H9 (cell line): ENCODE data around the gene ADGRL3. TPM values are rescaled to one million over a fixed set of nuclear protein-coding genes. Genes with fewer than 3 reads are reported as not detected.

ENCODE experiments used
- DNase-seq: peaks from one replicate; pipeline ENCODE4 v3.0.0-alpha.2; 2017
- H2AFZ ChIP-seq: one replicate; pipeline ENCODE4 v1.6.1; 2013; ENCODE audit warnings: mild to moderate bottlenecking, low read length, control low read depth, moderate library complexity
- H2AK5ac ChIP-seq: 2 replicates; pipeline ENCODE4 v1.6.1; 2013; ENCODE audit warnings: low read length, control low read depth, mixed read lengths; ENCODE audit not compliant: insufficient read length
- H2BK120ac ChIP-seq: one replicate; pipeline ENCODE4 v1.6.1; 2013; ENCODE audit warnings: low read depth, mild to moderate bottlenecking, low read length, control low read depth, inconsistent platforms; ENCODE audit not compliant: poor library complexity, severe bottlenecking
- H2BK12ac ChIP-seq: 2 replicates; pipeline ENCODE4 v1.6.1; 2013; ENCODE audit warnings: low read length, control low read depth, mixed read lengths, low read depth; ENCODE audit not compliant: insufficient read length
- H2BK15ac ChIP-seq: 2 replicates; pipeline ENCODE4 v1.6.1; 2013; ENCODE audit warnings: low read depth, low read length, control low read depth
- H2BK20ac ChIP-seq: one replicate; pipeline ENCODE4 v1.6.1; 2013; ENCODE audit warnings: low read depth, mild to moderate bottlenecking, low read length, control low read depth, inconsistent platforms; ENCODE audit not compliant: poor library complexity, severe bottlenecking
- H2BK5ac ChIP-seq: 2 replicates; pipeline ENCODE4 v1.6.1; 2013; ENCODE audit warnings: low read length, control low read depth, mixed read lengths; ENCODE audit not compliant: insufficient read length
- H3K14ac ChIP-seq: 2 replicates; pipeline ENCODE4 v1.6.1; 2013; ENCODE audit warnings: low read length, control low read depth; ENCODE audit not compliant: insufficient read depth
- H3K18ac ChIP-seq: 2 replicates; pipeline ENCODE4 v1.6.1; 2013; ENCODE audit warnings: low read depth, mild to moderate bottlenecking, mixed read lengths, low read length, control low read depth; ENCODE audit not compliant: insufficient read length
- H3K23ac ChIP-seq: 2 replicates; pipeline ENCODE4 v1.6.1; 2013; ENCODE audit warnings: low read length, control low read depth, mixed read lengths, low read depth; ENCODE audit not compliant: insufficient read length
- H3K23me2 ChIP-seq: 2 replicates; pipeline ENCODE4 v1.6.1; 2013; ENCODE audit warnings: low read depth, mild to moderate bottlenecking, mixed read lengths, low read length, control low read depth; ENCODE audit not compliant: insufficient read length, poor library complexity, severe bottlenecking
- H3K27ac ChIP-seq: 2 replicates; pipeline ENCODE4 v1.5.1; 2013; ENCODE audit warnings: low read length, control low read depth, mixed read lengths, low read depth; ENCODE audit not compliant: insufficient read length
- H3K27me3 ChIP-seq: 2 replicates; pipeline ENCODE4 v1.6.1; 2013; ENCODE audit warnings: low read length, control low read depth, inconsistent platforms; ENCODE audit not compliant: insufficient read depth
- H3K4ac ChIP-seq: 2 replicates; pipeline ENCODE4 v1.6.1; 2013; ENCODE audit warnings: low read depth, mild to moderate bottlenecking, control low read depth, inconsistent platforms, low read length, moderate library complexity
- H3K4me1 ChIP-seq: 2 replicates; pipeline ENCODE4 v1.6.1; 2013; ENCODE audit warnings: low read length, control low read depth, inconsistent platforms; ENCODE audit not compliant: insufficient read depth
- H3K4me2 ChIP-seq: 2 replicates; pipeline ENCODE4 v1.6.1; 2013; ENCODE audit warnings: low read length, control low read depth, mixed read lengths; ENCODE audit not compliant: insufficient read length, insufficient read depth
- H3K56ac ChIP-seq: 2 replicates; pipeline ENCODE4 v1.6.1; 2013; ENCODE audit warnings: low read depth, mild to moderate bottlenecking, mixed read lengths, low read length, control low read depth; ENCODE audit not compliant: insufficient read length
- H3K79me1 ChIP-seq: 2 replicates; pipeline ENCODE4 v1.6.1; 2013; ENCODE audit warnings: low read depth, mild to moderate bottlenecking, moderate library complexity, low read length, control low read depth, inconsistent platforms; ENCODE audit not compliant: insufficient read depth, poor library complexity, severe bottlenecking
- H3K79me2 ChIP-seq: 2 replicates; pipeline ENCODE4 v1.6.1; 2013; ENCODE audit warnings: low read length, control low read depth, inconsistent platforms; ENCODE audit not compliant: insufficient read depth
- H3K9ac ChIP-seq: 2 replicates; pipeline ENCODE4 v1.6.1; 2013; ENCODE audit warnings: low read length, control low read depth, mixed read lengths; ENCODE audit not compliant: insufficient read length; ENCODE audit errors: extremely low read depth
- H3K9me3 ChIP-seq: one replicate; pipeline ENCODE4 v1.6.1; 2013; ENCODE audit warnings: low read depth, low read length, inconsistent platforms; ENCODE audit not compliant: control insufficient read depth
- H3T11ph ChIP-seq: one replicate; pipeline ENCODE4 v1.6.1; 2013; ENCODE audit warnings: mild to moderate bottlenecking, low read length, control low read depth, inconsistent platforms
- H4K20me1 ChIP-seq: one replicate; pipeline ENCODE4 v1.6.1; 2013; ENCODE audit not compliant: control insufficient read depth, insufficient read length, insufficient read depth
- H4K5ac ChIP-seq: 2 replicates; pipeline ENCODE4 v1.6.1; 2013; ENCODE audit warnings: low read depth, mild to moderate bottlenecking, mixed read lengths, low read length, control low read depth; ENCODE audit not compliant: insufficient read length
- H4K8ac ChIP-seq: replicated peaks from 2 replicates; pipeline ENCODE4 v1.6.1; 2013; ENCODE audit warnings: low read length, control low read depth, mixed read lengths, low read depth; ENCODE audit not compliant: insufficient read length
- H4K91ac ChIP-seq: 2 replicates; pipeline ENCODE4 v1.6.1; 2013; ENCODE audit warnings: low read depth, mild to moderate bottlenecking, moderate library complexity, mixed read lengths, low read length, control low read depth; ENCODE audit not compliant: insufficient read length
- H3K27ac Mint-ChIP-seq, 3 experiments: 2 replicates in 2 of 3; 3 replicates in 1 of 3; pipeline ENCODE4 v1.8.0; 2020 to 2021; ENCODE audit warnings: mixed read lengths in 3 of 3, mild to moderate bottlenecking in 1 of 3, moderate library complexity in 1 of 3
- H3K27me3 Mint-ChIP-seq: 2 replicates; pipeline ENCODE4 v1.8.0; 2021; ENCODE audit warnings: low read depth, mild to moderate bottlenecking, moderate library complexity, mixed read lengths
- H3K36me3 Mint-ChIP-seq, 3 experiments: 2 replicates in 2 of 3; 3 replicates in 1 of 3; pipeline ENCODE4 v1.8.0; 2020 to 2021; ENCODE audit warnings: low read depth in 3 of 3, mixed read lengths in 3 of 3; ENCODE audit not compliant: insufficient read depth in 1 of 3
- H3K4me1 Mint-ChIP-seq, 2 experiments: 2 replicates each; pipeline ENCODE4 v1.8.0; 2020; ENCODE audit warnings: mixed read lengths in 2 of 2
- H3K4me3 Mint-ChIP-seq, 2 experiments: 2 replicates in 1 of 2; 3 replicates in 1 of 2; pipeline ENCODE4 v1.8.0; 2020 to 2021; ENCODE audit warnings: mild to moderate bottlenecking in 2 of 2, mixed read lengths in 2 of 2, moderate library complexity in 1 of 2
- H3K9me3 Mint-ChIP-seq, 2 experiments: 2 replicates in 1 of 2; 3 replicates in 1 of 2; pipeline ENCODE4 v1.8.0; 2020; ENCODE audit warnings: mild to moderate bottlenecking in 2 of 2, mixed read lengths in 2 of 2, moderate library complexity in 1 of 2
- WGBS: extraction: QIAGEN DNeasy Blood & Tissue Kit; methylation state at CpG from one replicate; pipeline ENCODE4 v1.1.7; 2013; ENCODE audit warnings: missing lambda C conversion rate, low lambda C conversion rate, mixed read lengths; ENCODE audit not compliant: insufficient read length; ENCODE audit errors: extremely low coverage; 5-methylcytosine and 5-hydroxymethylcytosine counted together
- total RNA-seq: library from RNA; stranded (reverse); gene quantifications from 2 replicates; pipeline ENCODE4 v1.2.1, GENCODE V29; 2021
- TF ChIP-seq, protein P1 (sequence below): fragments of 200-600 bp; sonication (generic); conservative IDR thresholded peaks from 3 replicates; pipeline ENCODE4 v1.8.0; 2021; ENCODE audit warnings: antibody characterized with exemption, mild to moderate bottlenecking

Gene ADGRL3
- total RNA-seq, 1 experiment from 2014 or later: 5.9 TPM

DNA sequence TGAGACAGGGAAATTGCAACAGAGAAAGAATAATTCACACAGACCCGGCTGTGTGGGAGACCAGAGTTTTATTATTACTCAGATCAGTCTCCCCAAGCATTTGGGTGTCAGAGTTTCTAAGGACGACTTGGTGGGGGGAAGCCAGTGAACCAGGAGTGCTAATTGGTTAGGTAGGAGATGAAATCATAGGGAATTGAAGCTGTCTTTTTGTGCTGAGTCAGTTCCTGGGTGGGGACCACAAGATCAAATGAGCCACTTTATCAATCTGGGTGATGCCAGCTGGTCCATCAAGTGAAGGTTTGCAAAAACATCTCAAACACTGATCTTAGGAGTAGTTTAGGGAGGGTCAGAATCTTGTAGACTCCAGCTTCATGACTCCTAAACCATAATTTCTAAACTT is 560.7 kb downstream of the ADGRL3 start:
- peaks cover 95 to 99% (median 96%) of the 10 kb centered on the region in 3 experiments for H3K36me3 Mint-ChIP-seq
- no peak for DNase-seq
- TF ChIP-seq, protein P1, sequence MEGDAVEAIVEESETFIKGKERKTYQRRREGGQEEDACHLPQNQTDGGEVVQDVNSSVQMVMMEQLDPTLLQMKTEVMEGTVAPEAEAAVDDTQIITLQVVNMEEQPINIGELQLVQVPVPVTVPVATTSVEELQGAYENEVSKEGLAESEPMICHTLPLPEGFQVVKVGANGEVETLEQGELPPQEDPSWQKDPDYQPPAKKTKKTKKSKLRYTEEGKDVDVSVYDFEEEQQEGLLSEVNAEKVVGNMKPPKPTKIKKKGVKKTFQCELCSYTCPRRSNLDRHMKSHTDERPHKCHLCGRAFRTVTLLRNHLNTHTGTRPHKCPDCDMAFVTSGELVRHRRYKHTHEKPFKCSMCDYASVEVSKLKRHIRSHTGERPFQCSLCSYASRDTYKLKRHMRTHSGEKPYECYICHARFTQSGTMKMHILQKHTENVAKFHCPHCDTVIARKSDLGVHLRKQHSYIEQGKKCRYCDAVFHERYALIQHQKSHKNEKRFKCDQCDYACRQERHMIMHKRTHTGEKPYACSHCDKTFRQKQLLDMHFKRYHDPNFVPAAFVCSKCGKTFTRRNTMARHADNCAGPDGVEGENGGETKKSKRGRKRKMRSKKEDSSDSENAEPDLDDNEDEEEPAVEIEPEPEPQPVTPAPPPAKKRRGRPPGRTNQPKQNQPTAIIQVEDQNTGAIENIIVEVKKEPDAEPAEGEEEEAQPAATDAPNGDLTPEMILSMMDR: no peak
- H3K27me3 Mint-ChIP-seq: peaks cover 49% of the 10 kb centered on the region
- Histone ChIP-seq H3K79me1 (no peaks in the 10 kb centered on the region), H4K5ac (peak overlapping the region; percentile 90), H3K9me3 (peaks cover 55% of the 10 kb centered on the region), H3K23me2 (no peaks in the 10 kb centered on the region), H4K20me1 (no peaks in the 10 kb centered on the region), H2BK12ac (no peak overlapping the region), H3K18ac (no peak overlapping the region), H3K27ac (peak overlapping the region; percentile 51), H2AFZ (no peak overlapping the region), H3K4me1 (no peaks in the 10 kb centered on the region), H4K91ac (no peak overlapping the region), H2BK120ac (no peak overlapping the region), H2AK5ac (no peak overlapping the region), H3K23ac (no peak overlapping the region), H2BK5ac (no peak overlapping the region), H4K8ac (no peak overlapping the region), H3K9ac (no peak overlapping the region), H3K4me2 (no peak overlapping the region), H3K14ac (no peak overlapping the region), H2BK20ac (no peak overlapping the region), H3K56ac (no peak overlapping the region), H3K27me3 (no peaks in the 10 kb centered on the region), H3K79me2 (no peaks in the 10 kb centered on the region), H2BK15ac (no peak overlapping the region), H3T11ph (no peak overlapping the region), H3K4ac (no peak overlapping the region)
- peak overlapping the region; percentile 17 to 62; a peak in 4 of 5 replicates for H3K4me3 Mint-ChIP-seq
- H3K27ac Mint-ChIP-seq: peak overlapping the region in 2 of 3 experiments; percentile 59 to 61; a peak in 2 of 7 replicates
- WGBS: no CpG with 5 or more reads among the region's 2 CpGs
- peaks cover 5 to 19% of the 10 kb centered on the region in 2 experiments for H3K4me1 Mint-ChIP-seq
- H3K9me3 Mint-ChIP-seq: peaks cover 97 to 100% of the 10 kb centered on the region in 2 experiments
